GM12878 (cell line): ENCODE measurements around the gene GLP1R. TPM values are rescaled to one million over a fixed set of nuclear protein-coding genes. Genes with fewer than 3 reads are reported as not detected.

ENCODE experiments used
- ATAC-seq: fragments of 200-7000 bp; cut with Tn5 transposase; 3 replicates; pipeline ENCODE4 v1.9.1; 2020; ENCODE audit warnings: mild to moderate bottlenecking, moderate library complexity
- BruUV-seq: library from RNA; stranded (reverse); fragments of 400-500 nt; replicated peaks from 2 replicates; lab custom pipeline; 2021; lab: Mats Ljungman, UMichigan
- CTCF ChIA-PET: fragments of 300-600 bp; sonication (Branson Sonifier 250); formaldehyde crosslinking; extraction: SDS; loops from one replicate; lab custom pipeline; 2021; ENCODE audit warnings: inconsistent platforms; lab: Yijun Ruan, JAX
- POLR2A ChIA-PET: fragments of 350-600 bp; formaldehyde crosslinking; extraction: SDS; loops from one replicate; lab custom pipeline; 2021; ENCODE audit warnings: inconsistent platforms; lab: Charles Lee
- RAD21 ChIA-PET: fragments of 300-600 bp; sonication (Branson Sonifier 250); formaldehyde crosslinking; loops from one replicate; lab custom pipeline; 2023; ENCODE audit warnings: antibody characterized with exemption; ENCODE audit not compliant: unreplicated experiment; lab: Charles Lee
- SMC1A ChIA-PET: fragments of 300-600 bp; sonication (Branson Sonifier 250); formaldehyde crosslinking; loops from one replicate; lab custom pipeline; 2023; ENCODE audit not compliant: unreplicated experiment, uncharacterized antibody; lab: Charles Lee
- DNase-seq: peaks from one replicate; pipeline ENCODE4 v3.0.0-alpha.2; 2011; ENCODE audit warnings: low read depth, low spot score
- FAIRE-seq: peaks from 3 replicates; lab custom pipeline; 2011; peaks lifted over from hg19 to GRCh38; lab: Jason Lieb, UNC
- H2AFZ ChIP-seq: 2 replicates; pipeline ENCODE4 v1.6.0; 2011; ENCODE audit warnings: low read depth, low read length, control low read depth; ENCODE audit not compliant: control insufficient read depth
- H3K27ac ChIP-seq: 2 replicates; pipeline ENCODE4 v1.5.1; 2011; ENCODE audit warnings: control low read depth; ENCODE audit not compliant: control insufficient read depth, insufficient read depth
- H3K27me3 ChIP-seq, 2 experiments: replicated peaks in 1 of 2; 2 replicates each; pipeline versions ENCODE4 v1.6.0 to v1.6.1; 2011; ENCODE audit warnings: low read length in 1 of 2; ENCODE audit not compliant: control insufficient read depth in 2 of 2, insufficient read depth in 2 of 2
- H3K36me3 ChIP-seq, 2 experiments: 2 replicates each; pipeline ENCODE4 v1.5.1; 2011; ENCODE audit warnings: low read length in 1 of 2; ENCODE audit not compliant: control insufficient read depth in 2 of 2, insufficient read depth in 2 of 2
- H3K4me1 ChIP-seq: 2 replicates; pipeline ENCODE4 v1.6.1; 2011; ENCODE audit warnings: mild to moderate bottlenecking, low read length, moderate library complexity, mixed read lengths; ENCODE audit not compliant: control insufficient read depth, insufficient read depth
- H3K4me2 ChIP-seq: 2 replicates; pipeline ENCODE4 v1.6.0; 2011; ENCODE audit warnings: control low read depth; ENCODE audit not compliant: control insufficient read depth, insufficient read depth
- H3K4me3 ChIP-seq: fragments of 200-600 bp; sonication (generic); 2 replicates; pipeline ENCODE4 v1.5.1; 2016
- H3K79me2 ChIP-seq: 2 replicates; pipeline ENCODE4 v1.6.0; 2011; ENCODE audit warnings: low read length; ENCODE audit not compliant: control insufficient read depth, insufficient read depth
- H3K9ac ChIP-seq: 2 replicates; pipeline ENCODE4 v1.8.0; 2011; ENCODE audit warnings: low read length, control low read depth, mixed read lengths; ENCODE audit not compliant: control insufficient read depth, insufficient read depth
- H3K9me3 ChIP-seq: replicated peaks from 3 replicates; pipeline ENCODE4 v1.5.1; 2011; ENCODE audit warnings: mild to moderate bottlenecking, low read length; ENCODE audit not compliant: control insufficient read depth, insufficient read depth
- H4K20me1 ChIP-seq: 2 replicates; pipeline ENCODE4 v1.6.0; 2011; ENCODE audit not compliant: control insufficient read depth, insufficient read depth
- BRCA1 ChIP-seq: IDR thresholded peaks from 2 replicates; pipeline ENCODE4 v1.6.1; 2011; ENCODE audit warnings: low read depth, low read length, improper control_type of control experiment
- CEBPB ChIP-seq, 2 experiments: fragments of 150-350 bp in 1 of 2; IDR thresholded peaks; 2 replicates each; pipeline ENCODE4 v1.6.1; 2012 to 2014; ENCODE audit warnings: low read depth in 2 of 2, low read length in 2 of 2, borderline replicate concordance in 1 of 2, inconsistent platforms in 1 of 2
- GABPA ChIP-seq: IDR thresholded peaks from 2 replicates; pipeline ENCODE4 v1.6.1; 2014; ENCODE audit warnings: antibody characterized with exemption, low read depth, mild to moderate bottlenecking, inconsistent platforms
- GATAD2B ChIP-seq: fragments of 450-650 bp; conservative IDR thresholded peaks from 2 replicates; pipeline ENCODE4 v1.6.1; 2017; ENCODE audit warnings: low read depth, mild to moderate bottlenecking, moderate library complexity
- HDAC2 ChIP-seq: fragments of 200-600 bp; sonication (generic); IDR thresholded peaks from 2 replicates; pipeline ENCODE4 v1.6.1; 2017
- MYB ChIP-seq: fragments of 150-350 bp; IDR thresholded peaks from 2 replicates; pipeline ENCODE4 v1.6.1; 2014; ENCODE audit warnings: mild to moderate bottlenecking, low read depth, low read length, borderline replicate concordance
- NFYA ChIP-seq: IDR thresholded peaks from 2 replicates; pipeline ENCODE4 v1.6.1; 2011; ENCODE audit warnings: low read depth, mild to moderate bottlenecking, low read length, improper control_type of control experiment, borderline replicate concordance
- POU2F2 ChIP-seq: IDR thresholded peaks from 3 replicates; pipeline ENCODE4 v1.6.1; 2011; ENCODE audit warnings: low read depth, mild to moderate bottlenecking, low read length, borderline replicate concordance
- RFX5 ChIP-seq: IDR thresholded peaks from 2 replicates; pipeline ENCODE4 v1.6.1; 2011; ENCODE audit warnings: low read depth, low read length, improper control_type of control experiment
- SIN3A ChIP-seq: IDR thresholded peaks from 2 replicates; pipeline ENCODE4 v1.6.1; 2012; ENCODE audit warnings: low read depth, low read length, improper control_type of control experiment
- TARDBP ChIP-seq: IDR thresholded peaks from 2 replicates; pipeline ENCODE4 v1.6.1; 2016; ENCODE audit warnings: borderline replicate concordance
- YY1 ChIP-seq: IDR thresholded peaks from 2 replicates; pipeline ENCODE4 v1.6.1; 2011; ENCODE audit warnings: low read depth, mild to moderate bottlenecking, low read length
- ZNF217 ChIP-seq: fragments of 450-650 bp; IDR thresholded peaks from 2 replicates; pipeline ENCODE4 v1.6.1; 2017; ENCODE audit warnings: antibody characterized with exemption, mild to moderate bottlenecking
- WGBS: methylation state at CpG from one replicate; pipeline ENCODE4 v1.1.6; 2016; ENCODE audit warnings: low lambda C conversion rate; ENCODE audit not compliant: insufficient replicate concordance, insufficient coverage; ENCODE audit errors: missing lambda C conversion rate; 5-methylcytosine and 5-hydroxymethylcytosine counted together
- in situ Hi-C: fragments of 300-500 bp; cut with MboI; formaldehyde crosslinking; loops from 9 replicates; pipeline ENCODE4 v1.14.3; 2018; ENCODE audit warnings: mixed read lengths
- intact Hi-C: fragments of 100-400 bp; cut with micrococcal nuclease; formaldehyde crosslinking; loops from one replicate; pipeline ENCODE4 v1.14.2; 2022; ENCODE audit not compliant: unreplicated experiment
- polyA plus RNA-seq, 11 experiments: library from polyadenylated mRNA; depleted of rRNA in 4 of 11; unstranded in 6 of 11; stranded (reverse) in 5 of 11; fragments of >200 nt; fragmentation: Nextera tagmentation in 4 of 11; fragmentation: Illumina TruSeq in 1 of 11; extraction: Ambion mirVana in 4 of 11; extraction: Trizol in 1 of 11; gene quantifications; 1 replicate in 1 of 11; 2 replicates in 10 of 11; pipeline versions ENCODE4 v1.2.1 to v1.2.3, GENCODE V29; 2011 to 2016; ENCODE audit warnings: inconsistent platforms in 2 of 11, missing spikeins in 2 of 11, low read depth in 1 of 11
- total RNA-seq, 4 experiments: library from RNA; depleted of rRNA in 3 of 4; stranded (reverse); fragments of >200 nt in 3 of 4; fragmentation: Illumina TruSeq in 1 of 4; extraction: Trizol in 1 of 4; gene quantifications; 2 replicates each; pipeline versions ENCODE4 v1.2.1 to v1.2.3, GENCODE V29; 2013 to 2021
- TF ChIP-seq, protein P1 (sequence below): IDR thresholded peaks from 2 replicates; pipeline ENCODE4 v1.6.1; 2012; ENCODE audit warnings: mild to moderate bottlenecking, low read depth, low read length
- TF ChIP-seq, protein P2 (sequence below): fragments of 450-650 bp; IDR thresholded peaks from 2 replicates; pipeline ENCODE4 v1.6.1; 2016; ENCODE audit warnings: mild to moderate bottlenecking, moderate library complexity, borderline replicate concordance
- TF ChIP-seq, protein P3 (sequence below): fragments of 450-650 bp; IDR thresholded peaks from 2 replicates; pipeline ENCODE4 v1.6.1; 2014; ENCODE audit warnings: mild to moderate bottlenecking

The GLP1R gene
- total and polyA plus RNA-seq, 10 of the 15 experiments (the other 5 are each of a cell fraction or from before 2014, with no cell fraction given), result 0.01 TPM; not detected in 9

DNA sequence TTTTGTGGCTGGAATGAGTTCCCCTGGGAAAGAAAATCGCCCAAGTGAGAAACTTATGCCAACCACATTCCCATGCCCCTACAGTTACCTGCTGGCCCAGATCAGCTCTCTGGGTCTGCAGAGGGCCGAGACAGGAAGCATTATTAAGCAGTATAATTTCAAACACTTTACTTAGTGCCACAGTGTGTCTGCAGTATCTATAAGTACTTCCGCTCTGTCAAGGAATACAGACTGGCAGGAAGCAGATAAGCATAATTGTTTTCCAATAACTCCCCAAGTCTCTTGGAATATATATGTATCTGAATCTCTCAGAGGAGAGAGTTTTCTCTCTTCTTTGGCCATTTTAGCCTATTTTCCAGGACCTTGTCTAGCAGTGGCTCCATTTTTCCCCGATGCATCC lies 41.5 kb downstream of the GLP1R start:
- ChIA-PET RAD21 (no interaction called here), POLR2A (no interaction called here), SMC1A (interaction anchor here (1.0 kb wide), 2 partner anchors 16 to 24 kb away, joined by 3 to 5 read pairs; partner anchors contain the start of gene SAYSD1), CTCF (interaction anchor here (1.2 to 1.5 kb wide), 2 partner anchors 39 to 92 kb away, joined by 3 read pairs; no protein-coding TSS in a partner anchor)
- H3K27me3 ChIP-seq, result peaks cover 0 to 16% of the 10 kb centered on the region in 2 experiments
- BruUV-seq, result no TSS peak
- no peaks in the 10 kb centered on the region for H3K9me3 ChIP-seq
- peaks cover 7% of the 10 kb centered on the region; the same call in 1 of the 2 replicates for H4K20me1 ChIP-seq
- no peak overlapping the region for H3K27ac ChIP-seq
- in situ Hi-C loops (no loop called here), intact Hi-C loops (loop anchor here (5.0 kb wide), 1 partner anchor 63 kb away; no protein-coding TSS in a partner anchor)
- H3K4me2 ChIP-seq, result no peak overlapping the region
- TF ChIP-seq, protein P1, sequence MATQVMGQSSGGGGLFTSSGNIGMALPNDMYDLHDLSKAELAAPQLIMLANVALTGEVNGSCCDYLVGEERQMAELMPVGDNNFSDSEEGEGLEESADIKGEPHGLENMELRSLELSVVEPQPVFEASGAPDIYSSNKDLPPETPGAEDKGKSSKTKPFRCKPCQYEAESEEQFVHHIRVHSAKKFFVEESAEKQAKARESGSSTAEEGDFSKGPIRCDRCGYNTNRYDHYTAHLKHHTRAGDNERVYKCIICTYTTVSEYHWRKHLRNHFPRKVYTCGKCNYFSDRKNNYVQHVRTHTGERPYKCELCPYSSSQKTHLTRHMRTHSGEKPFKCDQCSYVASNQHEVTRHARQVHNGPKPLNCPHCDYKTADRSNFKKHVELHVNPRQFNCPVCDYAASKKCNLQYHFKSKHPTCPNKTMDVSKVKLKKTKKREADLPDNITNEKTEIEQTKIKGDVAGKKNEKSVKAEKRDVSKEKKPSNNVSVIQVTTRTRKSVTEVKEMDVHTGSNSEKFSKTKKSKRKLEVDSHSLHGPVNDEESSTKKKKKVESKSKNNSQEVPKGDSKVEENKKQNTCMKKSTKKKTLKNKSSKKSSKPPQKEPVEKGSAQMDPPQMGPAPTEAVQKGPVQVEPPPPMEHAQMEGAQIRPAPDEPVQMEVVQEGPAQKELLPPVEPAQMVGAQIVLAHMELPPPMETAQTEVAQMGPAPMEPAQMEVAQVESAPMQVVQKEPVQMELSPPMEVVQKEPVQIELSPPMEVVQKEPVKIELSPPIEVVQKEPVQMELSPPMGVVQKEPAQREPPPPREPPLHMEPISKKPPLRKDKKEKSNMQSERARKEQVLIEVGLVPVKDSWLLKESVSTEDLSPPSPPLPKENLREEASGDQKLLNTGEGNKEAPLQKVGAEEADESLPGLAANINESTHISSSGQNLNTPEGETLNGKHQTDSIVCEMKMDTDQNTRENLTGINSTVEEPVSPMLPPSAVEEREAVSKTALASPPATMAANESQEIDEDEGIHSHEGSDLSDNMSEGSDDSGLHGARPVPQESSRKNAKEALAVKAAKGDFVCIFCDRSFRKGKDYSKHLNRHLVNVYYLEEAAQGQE, result no peak
- TF ChIP-seq TARDBP (no peak), CEBPB (IDR thresholded peaks at IDR 0.05; ENCODE audit: borderline replicate concordance in 1 of 2, low read depth in 2 of 2, low read length in 2 of 2) (no peak), SIN3A (no peak), ZNF217 (no peak), RFX5 (no peak), GABPA (no peak), HDAC2 (no peak), BRCA1 (no peak), NFYA (no peak), YY1 (no peak), GATAD2B (no peak), POU2F2 (no peak), MYB (no peak)
- TF ChIP-seq, protein P2, sequence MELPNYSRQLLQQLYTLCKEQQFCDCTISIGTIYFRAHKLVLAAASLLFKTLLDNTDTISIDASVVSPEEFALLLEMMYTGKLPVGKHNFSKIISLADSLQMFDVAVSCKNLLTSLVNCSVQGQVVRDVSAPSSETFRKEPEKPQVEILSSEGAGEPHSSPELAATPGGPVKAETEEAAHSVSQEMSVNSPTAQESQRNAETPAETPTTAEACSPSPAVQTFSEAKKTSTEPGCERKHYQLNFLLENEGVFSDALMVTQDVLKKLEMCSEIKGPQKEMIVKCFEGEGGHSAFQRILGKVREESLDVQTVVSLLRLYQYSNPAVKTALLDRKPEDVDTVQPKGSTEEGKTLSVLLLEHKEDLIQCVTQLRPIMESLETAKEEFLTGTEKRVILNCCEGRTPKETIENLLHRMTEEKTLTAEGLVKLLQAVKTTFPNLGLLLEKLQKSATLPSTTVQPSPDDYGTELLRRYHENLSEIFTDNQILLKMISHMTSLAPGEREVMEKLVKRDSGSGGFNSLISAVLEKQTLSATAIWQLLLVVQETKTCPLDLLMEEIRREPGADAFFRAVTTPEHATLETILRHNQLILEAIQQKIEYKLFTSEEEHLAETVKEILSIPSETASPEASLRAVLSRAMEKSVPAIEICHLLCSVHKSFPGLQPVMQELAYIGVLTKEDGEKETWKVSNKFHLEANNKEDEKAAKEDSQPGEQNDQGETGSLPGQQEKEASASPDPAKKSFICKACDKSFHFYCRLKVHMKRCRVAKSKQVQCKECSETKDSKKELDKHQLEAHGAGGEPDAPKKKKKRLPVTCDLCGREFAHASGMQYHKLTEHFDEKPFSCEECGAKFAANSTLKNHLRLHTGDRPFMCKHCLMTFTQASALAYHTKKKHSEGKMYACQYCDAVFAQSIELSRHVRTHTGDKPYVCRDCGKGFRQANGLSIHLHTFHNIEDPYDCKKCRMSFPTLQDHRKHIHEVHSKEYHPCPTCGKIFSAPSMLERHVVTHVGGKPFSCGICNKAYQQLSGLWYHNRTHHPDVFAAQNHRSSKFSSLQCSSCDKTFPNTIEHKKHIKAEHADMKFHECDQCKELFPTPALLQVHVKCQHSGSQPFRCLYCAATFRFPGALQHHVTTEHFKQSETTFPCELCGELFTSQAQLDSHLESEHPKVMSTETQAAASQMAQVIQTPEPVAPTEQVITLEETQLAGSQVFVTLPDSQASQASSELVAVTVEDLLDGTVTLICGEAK, result no peak
- TF ChIP-seq, protein P3, sequence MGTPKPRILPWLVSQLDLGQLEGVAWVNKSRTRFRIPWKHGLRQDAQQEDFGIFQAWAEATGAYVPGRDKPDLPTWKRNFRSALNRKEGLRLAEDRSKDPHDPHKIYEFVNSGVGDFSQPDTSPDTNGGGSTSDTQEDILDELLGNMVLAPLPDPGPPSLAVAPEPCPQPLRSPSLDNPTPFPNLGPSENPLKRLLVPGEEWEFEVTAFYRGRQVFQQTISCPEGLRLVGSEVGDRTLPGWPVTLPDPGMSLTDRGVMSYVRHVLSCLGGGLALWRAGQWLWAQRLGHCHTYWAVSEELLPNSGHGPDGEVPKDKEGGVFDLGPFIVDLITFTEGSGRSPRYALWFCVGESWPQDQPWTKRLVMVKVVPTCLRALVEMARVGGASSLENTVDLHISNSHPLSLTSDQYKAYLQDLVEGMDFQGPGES, result no peak
- WGBS, result 25% methylated on average over 4 of the region's 4 CpGs
- DNase-seq (no peak), FAIRE-seq (no peak), ATAC-seq (no peak)
- H3K79me2 ChIP-seq, result no peaks in the 10 kb centered on the region
- H3K4me1 ChIP-seq, result peaks cover 10% of the 10 kb centered on the region
- H3K4me3 ChIP-seq, result no peak overlapping the region
- H2AFZ ChIP-seq, result no peak overlapping the region
- H3K36me3 ChIP-seq, result no peaks in the 10 kb centered on the region
- H3K9ac ChIP-seq, result no peak overlapping the region
